GM21447 (cell line): ENCODE data around the gene ELK3.

Source experiments
- ATAC-seq: cut with Tn5 transposase; IDR thresholded peaks from one replicate; pipeline ENCODE4 v1.9.1; 2021; ENCODE audit not compliant: unreplicated experiment

Gene ELK3

GRCh38 chr12:96187956-96188355 lies 6.2 kb upstream of the ELK3 start:
- ATAC-seq = no peak

- ATAC-seq = no peak
Measured at GRCh38 chr12:96189781-96190180, 4.4 kb upstream of the ELK3 start.

DNA sequence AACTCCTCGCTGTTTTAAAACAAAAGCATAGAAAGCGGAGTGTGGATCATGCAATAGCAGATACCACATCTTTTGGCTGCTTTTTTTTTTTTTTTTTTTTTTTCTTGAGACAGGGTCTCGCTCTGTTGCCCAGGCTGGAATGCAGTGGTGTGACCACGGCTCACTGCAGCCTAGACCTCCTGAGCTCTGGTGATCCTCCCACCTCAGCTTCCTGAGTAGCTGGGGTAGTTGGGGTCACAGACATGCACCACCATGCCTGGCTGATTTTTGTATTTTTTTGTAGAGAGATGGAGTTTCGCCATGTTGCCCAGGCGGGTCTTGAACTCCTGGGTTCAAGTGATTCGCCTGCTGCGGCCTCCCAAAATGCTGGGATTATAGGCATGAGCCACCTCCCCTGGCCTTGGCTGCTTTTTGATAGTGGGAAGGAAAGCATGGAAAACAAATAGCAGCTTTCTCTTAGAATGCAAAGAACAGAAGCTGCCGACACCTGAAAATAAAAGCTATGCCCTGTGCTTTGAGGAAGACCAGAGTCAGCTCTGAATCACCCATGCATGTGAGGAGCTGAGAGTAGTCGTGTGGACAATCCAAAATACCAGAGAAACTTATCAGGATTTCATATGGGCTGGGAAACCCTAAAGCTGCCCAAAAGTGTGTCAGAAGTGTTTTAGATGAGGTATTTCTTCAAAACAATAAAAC lies 3.6 kb upstream of the ELK3 start:
- no peak for ATAC-seq

GRCh38 chr12:96192926-96193573 lies 1.1 kb upstream of the ELK3 start:
- ATAC-seq = no peak

DNA sequence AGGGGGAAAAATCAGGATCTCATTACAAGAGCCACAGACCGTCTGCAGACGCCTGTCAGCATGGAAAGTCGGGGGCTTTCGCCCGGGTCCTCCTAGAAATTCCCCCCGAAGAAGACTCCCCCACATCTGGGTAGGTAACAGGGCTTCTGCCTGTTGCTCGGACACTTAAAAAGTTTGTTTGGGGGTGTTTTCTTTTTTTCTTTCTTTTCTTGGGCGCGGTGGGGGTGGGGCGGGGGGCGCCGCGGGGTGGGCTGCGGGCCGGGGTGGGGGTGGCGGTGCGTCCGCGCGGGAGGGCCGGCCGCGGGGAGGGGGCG lies 358 bp downstream of the ELK3 start:
- ATAC-seq = peak; percentile 12

GRCh38 chr12:96194971-96195844 lies 1.0 kb downstream of the ELK3 start:
- peak; percentile 76 for ATAC-seq

DNA sequence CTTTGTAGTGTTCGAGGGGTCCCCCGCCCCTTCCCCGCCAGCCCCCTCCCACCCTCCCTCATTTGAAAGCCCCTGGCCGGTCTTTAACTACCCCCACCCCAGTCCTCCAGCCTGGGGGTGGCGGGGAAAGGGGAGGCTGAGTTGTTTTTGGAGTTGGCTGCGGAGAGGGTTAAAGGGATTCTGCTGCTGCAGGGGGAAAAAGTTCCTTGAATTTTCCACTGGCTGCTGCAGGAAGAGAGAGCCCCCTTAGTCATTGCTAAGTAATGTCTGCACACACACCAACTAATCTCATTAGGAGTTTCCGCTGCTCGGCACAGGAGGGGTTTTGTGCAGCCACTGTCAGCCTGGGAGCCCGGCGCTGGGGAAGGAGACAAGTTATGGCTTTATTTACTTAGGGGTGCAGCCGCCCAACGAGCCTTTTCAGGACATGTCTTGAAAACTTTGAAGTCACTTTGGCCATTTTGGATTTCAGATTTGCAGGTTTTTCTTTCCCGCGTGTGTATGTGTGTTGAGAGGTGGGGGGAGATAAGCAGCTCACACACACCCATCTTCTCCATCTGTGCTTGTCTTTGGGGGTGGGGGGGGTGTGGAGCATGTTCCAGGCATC lies 1.8 kb downstream of the ELK3 start:
- ATAC-seq = no peak

GRCh38 chr12:96196781-96197180 lies 2.6 kb downstream of the ELK3 start:
- no peak for ATAC-seq

DNA sequence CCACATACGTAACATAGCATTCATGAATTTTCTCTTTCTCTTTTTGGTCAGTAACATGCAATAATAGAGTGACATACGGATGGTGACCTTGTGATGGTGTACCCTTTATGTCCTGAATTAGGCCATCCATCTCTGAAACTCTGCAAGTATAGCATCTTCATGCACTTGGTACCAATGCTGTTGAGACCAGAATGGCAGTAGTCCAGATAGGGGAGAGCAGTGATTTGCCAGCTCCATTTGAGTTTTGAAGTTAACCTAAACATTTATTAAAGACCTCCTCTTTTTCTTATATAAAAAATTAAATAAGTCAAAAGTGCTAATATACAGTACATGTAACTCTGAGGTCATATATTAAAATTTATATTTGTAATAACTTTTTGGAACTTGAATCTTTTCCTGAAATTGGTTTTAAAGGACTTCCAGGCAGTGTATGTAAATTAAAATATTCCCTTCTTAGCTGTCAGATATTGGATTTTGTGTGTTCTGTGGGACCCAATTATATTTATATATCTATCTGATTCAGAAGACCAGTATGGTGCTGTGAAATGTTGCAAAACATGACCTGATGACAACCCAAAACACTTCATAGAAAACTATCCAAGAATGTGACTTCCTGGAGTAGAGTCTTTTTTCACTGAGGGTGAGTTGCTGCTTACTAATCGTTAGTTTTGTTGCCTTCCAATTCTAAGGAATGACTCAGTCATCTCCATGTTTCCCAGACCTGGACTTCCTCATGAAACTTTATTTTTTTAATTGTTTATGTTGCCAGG lies 3.5 kb downstream of the ELK3 start:
- no peak for ATAC-seq

- no peak for ATAC-seq
Measured at GRCh38 chr12:96198965-96199364, 4.8 kb downstream of the ELK3 start.

GRCh38 chr12:96199464-96199863 lies 5.3 kb downstream of the ELK3 start:
- no peak for ATAC-seq

DNA sequence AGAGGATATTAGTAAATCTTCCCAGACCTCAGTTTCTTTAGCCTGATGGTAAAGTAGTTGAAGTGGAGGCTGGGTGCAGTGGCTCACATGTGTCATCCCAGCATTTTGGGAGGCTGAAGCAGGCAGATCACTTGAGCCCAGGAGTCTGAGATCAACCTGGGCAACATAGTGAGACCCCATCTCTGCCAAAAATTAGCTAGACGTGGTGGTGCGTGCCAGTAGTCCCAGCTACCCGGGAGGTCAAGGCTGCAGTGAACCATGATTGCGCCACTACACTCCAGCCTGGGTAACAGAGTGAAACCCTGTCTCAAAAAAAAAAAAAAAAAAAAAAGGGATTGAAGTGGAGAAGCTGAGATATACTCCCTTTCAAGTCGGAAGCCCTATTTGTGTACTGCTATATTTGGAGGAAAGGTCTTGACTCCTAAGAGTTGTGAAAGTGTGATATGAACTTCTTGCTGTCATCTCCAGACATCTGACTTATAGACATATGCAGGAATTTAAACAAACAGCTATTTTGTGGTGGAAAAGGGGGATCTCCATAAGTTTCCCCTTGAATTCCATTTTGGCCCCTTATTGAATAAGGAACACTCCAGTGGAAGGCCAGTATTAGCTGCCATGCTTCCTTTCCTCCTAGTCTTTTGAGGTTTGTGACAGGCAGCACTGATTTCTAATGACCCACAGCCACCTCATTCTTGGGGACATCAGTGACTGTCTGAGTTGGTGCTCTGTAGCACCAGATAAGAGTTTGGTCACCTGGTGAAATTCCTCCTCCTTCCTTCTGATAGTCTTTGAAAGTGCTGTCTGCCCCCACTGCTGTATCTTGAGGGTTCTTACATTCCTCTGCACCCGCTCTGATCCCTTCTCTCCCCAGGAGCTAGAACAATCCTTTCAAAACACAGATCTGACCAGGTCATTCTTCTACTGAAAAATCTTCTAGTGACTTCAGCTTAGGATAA lies 7.4 kb downstream of the ELK3 start:
- ATAC-seq = no peak

DNA sequence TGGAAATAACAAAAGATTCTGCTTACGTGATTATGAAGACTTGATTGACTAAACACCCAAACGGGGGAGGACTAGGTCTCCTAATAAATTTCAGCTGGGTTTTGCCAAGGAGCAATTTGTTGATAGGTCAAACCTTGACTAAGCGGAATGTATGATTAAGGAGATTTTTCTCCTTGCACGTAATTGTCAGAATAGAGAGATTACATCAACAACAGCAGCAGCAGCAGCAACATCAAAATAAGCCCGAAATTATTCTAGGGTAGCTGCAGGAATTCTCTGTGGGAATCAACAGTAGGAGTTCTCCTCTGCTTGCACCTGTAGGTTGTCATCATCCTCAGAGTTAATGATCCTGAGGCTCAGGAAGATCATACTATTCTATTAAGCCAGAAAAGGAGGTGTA lies 10.2 kb downstream of the ELK3 start:
- no peak for ATAC-seq

DNA sequence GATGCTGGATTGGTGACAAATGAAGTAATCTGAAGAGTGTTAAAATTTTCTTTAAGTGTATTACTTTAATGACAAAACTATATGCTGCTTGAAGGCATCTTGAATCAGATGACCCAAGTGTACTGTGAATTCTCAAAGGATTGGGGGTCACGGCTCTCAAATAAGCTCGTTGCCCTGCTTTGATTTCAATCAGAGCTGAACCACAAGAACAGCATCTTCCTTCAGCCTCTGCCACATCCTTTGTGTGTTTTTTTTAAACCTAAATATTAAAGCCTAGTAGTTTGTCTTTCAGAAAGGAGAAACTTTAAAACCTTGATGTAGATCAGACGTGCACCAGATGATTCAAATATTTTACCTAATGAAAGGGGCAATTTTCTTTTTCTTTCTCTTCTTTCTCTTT lies 11.7 kb downstream of the ELK3 start:
- ATAC-seq = no peak

GRCh38 chr12:96206936-96207662 lies 12.9 kb downstream of the ELK3 start:
- ATAC-seq = no peak

DNA sequence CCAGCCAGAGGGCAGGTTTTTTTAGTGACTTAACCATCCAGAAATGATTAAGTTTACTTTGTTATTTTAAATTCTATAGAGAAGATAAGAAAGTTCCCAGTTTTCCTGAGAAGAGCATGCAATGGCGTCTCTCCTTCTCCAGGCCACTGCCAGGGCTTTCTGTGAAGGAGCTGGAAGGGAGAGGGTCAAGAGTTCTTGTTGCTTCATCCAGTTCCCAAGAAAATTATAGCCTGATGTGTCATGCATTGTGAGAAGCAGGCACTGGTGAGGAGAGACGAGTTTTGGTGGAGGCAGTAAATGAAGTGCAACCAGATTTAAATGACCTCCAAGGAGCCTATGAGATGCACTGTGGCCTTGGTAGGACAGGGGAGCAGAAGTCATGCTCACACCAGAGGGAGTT lies 14.2 kb downstream of the ELK3 start:
- no peak for ATAC-seq

GRCh38 chr12:96208801-96209549 lies 14.8 kb downstream of the ELK3 start:
- no peak for ATAC-seq

DNA sequence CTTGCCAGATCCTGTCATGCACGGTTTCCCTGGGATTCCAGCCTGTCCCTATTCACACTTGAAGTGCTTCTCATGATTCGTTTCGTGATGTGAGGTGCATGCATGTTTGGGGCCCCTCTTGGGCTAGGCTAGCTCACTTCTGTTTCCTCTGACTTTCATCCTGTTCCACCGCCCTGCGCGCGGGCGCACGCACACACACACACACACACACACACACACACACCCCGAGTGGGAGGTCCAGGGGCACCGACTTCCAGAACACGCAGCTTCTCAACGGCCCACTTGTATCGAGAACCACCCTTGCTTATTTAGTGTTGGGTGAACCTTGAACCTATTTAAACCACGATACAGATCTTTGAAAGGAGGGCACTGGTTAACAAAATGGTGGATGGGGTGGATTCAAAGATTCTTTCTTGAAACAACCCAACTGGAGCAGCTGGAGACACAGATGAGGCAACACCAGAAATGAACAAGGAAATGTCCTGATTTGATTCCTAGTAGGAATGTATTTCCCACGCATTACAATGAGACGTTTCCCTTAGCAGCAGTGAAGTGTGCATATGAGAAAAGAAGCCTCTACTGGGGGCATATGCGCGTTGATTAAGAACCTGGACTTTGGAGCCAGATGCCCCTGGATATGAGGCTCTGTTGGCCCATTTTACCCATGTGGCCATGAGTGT lies 16.3 kb downstream of the ELK3 start:
- ATAC-seq = no peak
